ENCODE results near the gene MAN2A1.

The MAN2A1 gene

DNA sequence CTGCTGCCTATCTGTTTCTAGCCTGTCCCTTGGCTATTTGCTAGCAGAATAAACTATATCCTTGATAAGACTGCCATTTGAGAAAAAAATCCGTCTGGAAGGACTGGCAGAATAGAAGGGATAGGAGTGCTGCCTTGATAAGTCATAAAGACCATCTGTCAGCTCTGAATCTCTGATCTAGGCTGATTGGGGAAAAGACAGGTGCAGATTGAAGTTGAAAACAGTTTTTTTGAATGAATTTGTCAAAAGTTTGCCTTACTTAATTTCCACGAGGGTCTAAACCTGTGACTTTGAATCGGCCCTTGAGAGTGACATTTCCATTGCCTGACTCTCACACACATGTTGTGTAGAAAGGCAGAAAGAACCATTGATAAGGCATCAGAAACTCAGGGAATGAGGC, 218.6 kb downstream of the MAN2A1 start:
- TF ChIP-seq, protein P1, sequence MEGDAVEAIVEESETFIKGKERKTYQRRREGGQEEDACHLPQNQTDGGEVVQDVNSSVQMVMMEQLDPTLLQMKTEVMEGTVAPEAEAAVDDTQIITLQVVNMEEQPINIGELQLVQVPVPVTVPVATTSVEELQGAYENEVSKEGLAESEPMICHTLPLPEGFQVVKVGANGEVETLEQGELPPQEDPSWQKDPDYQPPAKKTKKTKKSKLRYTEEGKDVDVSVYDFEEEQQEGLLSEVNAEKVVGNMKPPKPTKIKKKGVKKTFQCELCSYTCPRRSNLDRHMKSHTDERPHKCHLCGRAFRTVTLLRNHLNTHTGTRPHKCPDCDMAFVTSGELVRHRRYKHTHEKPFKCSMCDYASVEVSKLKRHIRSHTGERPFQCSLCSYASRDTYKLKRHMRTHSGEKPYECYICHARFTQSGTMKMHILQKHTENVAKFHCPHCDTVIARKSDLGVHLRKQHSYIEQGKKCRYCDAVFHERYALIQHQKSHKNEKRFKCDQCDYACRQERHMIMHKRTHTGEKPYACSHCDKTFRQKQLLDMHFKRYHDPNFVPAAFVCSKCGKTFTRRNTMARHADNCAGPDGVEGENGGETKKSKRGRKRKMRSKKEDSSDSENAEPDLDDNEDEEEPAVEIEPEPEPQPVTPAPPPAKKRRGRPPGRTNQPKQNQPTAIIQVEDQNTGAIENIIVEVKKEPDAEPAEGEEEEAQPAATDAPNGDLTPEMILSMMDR (IDR thresholded peaks at IDR 0.05; ENCODE audit: low read depth, low read length), result no peak

DNA sequence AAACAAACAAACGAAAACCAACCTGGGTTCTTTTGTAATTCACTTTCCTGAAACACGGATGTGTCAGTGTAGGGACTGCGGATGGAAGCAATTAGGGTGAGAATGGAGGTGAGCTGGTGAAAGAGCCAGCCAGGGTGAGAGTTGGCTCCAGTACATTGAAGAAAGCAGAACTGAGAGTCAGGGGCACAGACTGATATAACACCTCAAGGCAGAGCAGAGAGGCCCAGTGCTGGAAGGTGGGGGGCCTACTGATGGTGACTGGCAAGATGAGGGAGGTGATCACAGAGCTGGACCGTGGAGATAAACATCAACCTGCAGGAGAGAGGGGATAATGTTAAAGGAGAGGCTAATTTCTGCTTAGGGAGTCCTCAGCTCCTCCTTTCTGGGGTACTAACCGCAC, 221.1 kb downstream of the MAN2A1 start:
- H3K4me3 ChIP-seq (ENCODE audit: low read depth, low read length), result no peak overlapping the region
- DNase-seq (ENCODE audit: low read depth, low spot score), result no peak
- in situ Hi-C loops (cut with HindIII; ENCODE audit: low sequenced_read_pairs), result no loop called here
- TF ChIP-seq, protein P1 (IDR thresholded peaks at IDR 0.05; ENCODE audit: low read depth, low read length), result no peak

More for the DNA sequence above, 218.6 kb downstream of the MAN2A1 start:
- DNase-seq (ENCODE audit: low read depth, low spot score), result no peak
- no peak overlapping the region for H3K4me3 ChIP-seq (ENCODE audit: low read depth, low read length)
- in situ Hi-C loops (cut with HindIII; ENCODE audit: low sequenced_read_pairs), result no loop called here

DNA sequence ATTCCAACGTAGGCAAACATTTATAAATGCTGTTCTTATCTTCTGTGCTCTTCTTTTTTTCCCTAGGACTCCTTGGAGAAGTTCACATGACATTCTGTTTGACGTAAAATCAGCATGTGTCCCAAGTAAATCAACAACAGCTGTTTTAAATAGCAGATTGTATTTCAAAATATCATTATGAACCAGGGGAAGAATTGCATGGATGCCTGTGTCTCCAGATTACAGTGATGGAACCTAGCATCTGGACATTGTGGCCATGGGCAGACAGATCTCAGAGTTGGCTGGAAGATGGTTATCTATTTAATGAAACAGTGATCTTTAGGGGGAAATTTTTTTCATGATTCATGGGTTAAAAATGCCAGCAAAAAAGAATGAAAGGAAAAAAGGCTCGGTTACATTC, 222.0 kb downstream of the MAN2A1 start:
- peak; percentile 67 for DNase-seq (ENCODE audit: low read depth, low spot score)
- in situ Hi-C loops (cut with HindIII; ENCODE audit: low sequenced_read_pairs), result no loop called here

DNA sequence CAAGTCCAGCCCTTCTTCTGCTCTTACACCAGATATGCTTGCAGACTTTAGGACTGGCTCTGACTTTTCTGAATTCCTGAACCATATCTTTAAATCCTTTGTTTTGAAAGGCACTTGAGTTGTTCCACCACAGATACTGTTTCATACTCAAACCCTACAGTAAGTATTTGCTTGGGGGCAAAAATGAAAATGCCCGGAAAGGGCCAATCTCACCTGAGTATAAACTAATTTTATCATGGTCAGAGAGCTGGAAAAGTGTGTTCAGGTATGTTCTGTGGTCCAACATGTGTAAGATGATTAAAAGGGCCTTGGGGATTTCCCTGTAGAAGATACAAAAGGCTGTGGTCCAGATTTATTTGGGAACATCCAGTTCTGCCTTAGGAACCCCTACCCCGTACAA, 225.2 kb downstream of the MAN2A1 start:
- TF ChIP-seq, protein P1 (IDR thresholded peaks at IDR 0.05; ENCODE audit: low read depth, low read length), result no peak
- H3K4me3 ChIP-seq (ENCODE audit: low read depth, low read length), result no peak overlapping the region
- in situ Hi-C loops (cut with HindIII; ENCODE audit: low sequenced_read_pairs), result no loop called here
- no peak for DNase-seq (ENCODE audit: low read depth, low spot score)

More for the DNA sequence above, 222.0 kb downstream of the MAN2A1 start:
- TF ChIP-seq, protein P1 (IDR thresholded peaks at IDR 0.05; ENCODE audit: low read depth, low read length), result no peak
- no peak overlapping the region for H3K4me3 ChIP-seq (ENCODE audit: low read depth, low read length)

DNA sequence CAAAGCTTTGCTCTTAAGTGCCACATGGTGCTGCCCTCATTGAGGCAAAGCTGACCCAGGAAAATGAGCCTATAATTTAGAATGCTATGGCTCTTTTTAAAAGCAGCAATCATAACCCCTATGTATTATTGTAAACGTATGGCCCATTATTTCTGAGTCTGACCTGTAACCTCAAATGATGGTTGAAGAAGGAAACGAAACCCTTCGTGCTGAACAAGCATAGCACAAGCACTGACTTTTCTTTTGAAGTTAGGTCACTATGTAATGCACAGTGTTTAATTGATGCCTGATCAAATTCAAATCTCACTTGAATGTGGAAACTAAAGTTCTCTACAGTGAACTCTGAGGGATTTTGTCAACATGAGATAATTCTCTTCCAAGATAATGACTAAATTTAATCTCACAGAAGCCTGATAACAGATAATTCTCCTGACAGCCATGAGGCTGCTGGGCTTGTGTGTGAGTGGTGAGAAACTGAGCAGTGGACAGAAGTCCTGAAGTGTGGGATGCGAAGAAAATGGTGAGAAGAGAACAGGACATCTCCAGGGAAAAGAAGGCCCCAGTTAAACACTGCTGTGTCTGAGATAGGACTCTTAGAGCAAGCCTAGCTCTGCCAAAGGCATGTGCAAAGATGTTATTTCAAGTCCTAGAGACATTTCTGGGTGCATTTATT, 226.9 kb downstream of the MAN2A1 start:
- no peak overlapping the region for H3K4me3 ChIP-seq (ENCODE audit: low read depth, low read length)
- no peak for DNase-seq (ENCODE audit: low read depth, low spot score)
- in situ Hi-C loops (cut with HindIII; ENCODE audit: low sequenced_read_pairs), result no loop called here
- TF ChIP-seq, protein P1 (IDR thresholded peaks at IDR 0.05; ENCODE audit: low read depth, low read length), result no peak
